HUDEP-2 (cell line): Measurements from ENCODE around the gene MEF2B.
A peak's percentile ranks its signal among the peaks of the same experiment; 100 is the strongest.
"Not testable (repeated sequence)": the region's sequence is repeated elsewhere in the genome, so short reads cannot be mapped to it uniquely, and the experiment has no call there.

Source experiments
- DNase-seq, 76 experiments: peaks; one replicate each; lab custom pipeline; 2025; ENCODE audit not compliant: unreplicated experiment in 76 of 76; lab: John Stamatoyannopoulos, UW

MEF2B gene

DNA sequence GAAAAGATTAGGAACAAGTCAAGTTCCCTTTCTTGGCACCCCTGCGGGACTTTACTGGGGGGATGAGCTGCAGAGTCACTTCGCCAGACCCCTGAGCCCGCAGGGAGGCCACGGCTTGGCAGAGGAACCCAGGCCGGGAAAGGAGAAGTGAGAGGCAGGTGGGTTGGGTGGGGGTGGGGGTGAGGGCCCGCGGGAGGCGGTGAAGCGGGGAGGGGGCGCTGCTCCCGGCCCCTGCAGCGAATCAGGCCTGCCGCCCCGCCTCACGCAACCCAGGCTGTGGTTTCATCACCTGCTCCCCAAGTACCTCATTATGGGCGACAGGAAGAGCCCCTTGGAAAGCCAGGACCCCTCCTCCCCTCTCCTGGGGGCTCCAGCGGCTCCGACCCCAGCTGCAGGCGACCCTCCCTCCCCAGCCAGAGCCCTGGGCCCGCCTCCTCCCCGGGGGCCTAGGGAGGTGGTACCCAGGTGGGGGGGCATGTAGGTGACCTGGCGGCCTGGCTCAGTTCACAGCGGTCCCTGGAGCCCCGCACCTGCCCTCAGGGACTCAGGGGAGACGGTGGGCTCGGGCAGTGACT is 9.5 kb downstream of the MEF2B start:
- no peak for DNase-seq

DNA sequence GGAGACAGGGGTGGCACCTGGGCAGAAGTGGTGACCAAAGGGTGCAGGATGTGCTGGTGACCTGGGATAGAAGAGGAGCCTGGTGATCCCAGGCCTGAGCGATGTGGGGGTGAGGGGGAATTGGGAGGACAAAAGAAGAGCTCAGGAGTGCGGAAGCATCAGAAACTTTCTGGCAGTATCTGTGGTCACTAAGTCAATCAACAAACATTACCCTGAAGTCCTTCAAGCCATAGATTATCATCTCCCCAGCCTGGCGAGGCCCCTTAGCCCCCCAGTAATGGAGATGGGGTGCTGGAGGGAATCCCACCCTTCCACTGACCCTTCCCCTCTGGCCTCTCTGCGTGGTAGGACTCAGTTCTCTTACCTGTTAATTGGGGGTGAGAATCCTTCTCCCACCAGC is 10.5 kb downstream of the MEF2B start:
- no peak for DNase-seq

DNA sequence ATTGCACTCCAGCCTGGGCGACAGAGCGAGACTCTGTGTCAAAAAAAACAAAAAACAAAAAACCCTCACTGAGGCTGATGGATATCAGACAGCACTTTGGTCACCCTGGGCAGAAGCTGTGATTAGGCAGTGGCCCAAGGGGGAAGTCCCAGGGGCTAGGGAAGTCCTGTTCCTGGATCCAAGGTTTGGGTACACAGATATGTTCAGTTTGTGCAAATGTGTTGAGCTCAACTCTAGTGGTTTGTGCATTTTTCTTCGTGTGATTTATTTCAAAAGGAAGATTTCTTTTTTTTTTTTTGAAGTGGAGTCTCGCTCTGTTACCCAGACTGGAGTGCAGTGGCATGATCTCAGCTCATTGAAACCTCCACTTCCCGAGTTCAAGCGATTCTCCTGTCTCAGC is 12.3 kb downstream of the MEF2B start:
- DNase-seq, result no peak

DNA sequence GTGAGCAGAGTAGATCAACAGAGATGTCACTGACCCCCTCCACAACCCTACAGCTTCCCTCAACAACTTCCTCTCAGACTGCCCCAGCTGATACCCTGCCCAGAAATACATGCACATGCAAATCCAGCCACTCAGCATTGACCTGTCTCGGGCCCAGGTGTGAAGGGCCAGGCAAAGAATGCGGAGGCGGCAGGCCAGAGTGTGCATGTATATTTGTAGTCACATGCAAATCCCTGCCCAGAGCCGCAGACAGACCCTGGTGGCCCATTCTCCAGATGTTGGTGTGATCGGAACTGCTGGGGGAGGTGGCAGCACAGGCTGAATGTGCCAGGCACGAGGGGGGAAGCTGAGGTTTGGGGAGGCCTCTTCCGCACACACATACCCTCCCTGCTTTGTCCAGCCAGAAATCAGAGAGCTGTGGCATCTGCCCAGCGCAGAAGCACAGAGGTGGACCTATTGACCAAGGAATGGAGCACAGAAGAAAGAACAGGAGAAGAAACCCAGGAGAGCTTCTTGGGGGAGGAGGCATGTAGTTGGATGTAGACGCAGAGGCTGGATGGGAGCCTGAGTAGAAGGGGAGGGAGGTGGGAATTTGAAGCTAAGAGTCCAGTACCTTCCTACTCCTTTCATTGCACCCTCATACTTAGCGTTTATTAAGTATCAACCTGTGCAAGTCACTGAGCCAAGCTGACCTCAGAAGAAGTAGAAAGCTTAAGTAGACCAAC is 14.4 kb downstream of the MEF2B start:
- no peak for DNase-seq

DNA sequence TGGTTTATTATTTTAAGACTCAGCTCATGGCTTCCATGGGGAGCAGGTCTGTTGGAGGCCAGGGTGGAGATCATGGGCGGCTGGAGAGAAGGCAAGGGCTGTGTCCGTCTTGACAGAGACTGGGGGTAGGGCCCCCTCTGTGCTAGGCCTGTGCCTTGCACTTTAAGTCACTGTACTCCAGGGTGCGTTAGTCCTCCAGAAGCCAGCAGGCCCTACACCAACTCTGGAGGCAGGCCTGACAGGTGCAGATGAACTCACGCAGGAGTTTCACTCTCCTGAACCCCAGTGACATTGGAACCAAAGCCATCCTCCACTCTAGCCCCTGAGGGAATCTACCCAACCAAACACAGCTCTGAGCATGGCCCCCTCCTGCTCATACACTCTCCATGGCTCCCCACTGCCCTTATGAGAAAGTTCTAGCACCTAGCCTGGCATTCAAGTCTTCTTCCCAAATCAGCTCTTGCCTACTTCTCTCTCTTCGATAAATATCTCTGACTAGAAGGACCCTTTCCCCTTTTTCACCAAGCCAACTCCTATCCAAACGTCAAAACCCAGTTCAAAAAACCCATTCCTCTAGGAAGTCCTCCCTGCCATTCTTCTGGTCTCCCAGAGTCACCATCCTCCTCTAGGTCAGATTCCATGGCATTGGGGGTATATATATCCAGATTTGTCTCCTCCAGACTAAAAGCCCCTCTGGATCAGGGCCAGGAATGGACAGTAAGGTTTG is 15.1 kb downstream of the MEF2B start:
- DNase-seq, result peak in 1 of 76 experiments; percentile 10

DNA sequence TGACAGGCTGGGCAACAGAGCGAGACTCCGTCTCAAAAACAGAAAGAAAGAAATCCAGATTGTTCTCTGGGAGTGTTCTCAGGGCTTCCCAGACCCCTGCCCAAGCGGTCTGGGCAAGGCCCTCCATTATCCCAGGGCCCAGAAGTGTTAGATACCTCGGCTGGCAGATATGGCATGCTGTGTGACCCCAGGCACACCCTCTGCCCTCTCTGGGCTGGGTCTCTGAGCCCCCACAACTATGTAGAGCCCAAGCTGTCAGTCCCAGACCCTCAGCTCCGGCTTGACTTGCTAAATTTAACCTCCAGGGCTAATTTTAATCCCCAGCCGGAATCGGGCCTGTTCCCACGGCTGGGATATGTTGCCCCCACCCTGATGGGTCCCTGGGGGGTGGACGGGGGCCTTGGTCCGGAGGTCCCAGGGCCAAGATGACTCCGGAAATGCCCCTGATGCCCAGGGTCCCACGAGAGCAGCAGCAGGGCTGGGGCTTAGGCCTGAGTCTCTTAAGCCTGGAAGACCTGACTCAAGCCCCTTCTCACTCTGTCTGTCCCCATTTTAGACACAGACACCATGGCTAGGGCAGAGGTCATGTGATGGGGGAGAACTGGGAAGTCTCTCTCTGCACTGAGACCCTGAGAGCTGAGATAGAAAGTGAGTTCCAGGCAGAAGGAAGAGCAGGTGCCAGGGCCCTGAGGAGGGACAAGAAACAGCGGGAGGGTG is 17.2 kb downstream of the MEF2B start:
- no peak for DNase-seq

DNA sequence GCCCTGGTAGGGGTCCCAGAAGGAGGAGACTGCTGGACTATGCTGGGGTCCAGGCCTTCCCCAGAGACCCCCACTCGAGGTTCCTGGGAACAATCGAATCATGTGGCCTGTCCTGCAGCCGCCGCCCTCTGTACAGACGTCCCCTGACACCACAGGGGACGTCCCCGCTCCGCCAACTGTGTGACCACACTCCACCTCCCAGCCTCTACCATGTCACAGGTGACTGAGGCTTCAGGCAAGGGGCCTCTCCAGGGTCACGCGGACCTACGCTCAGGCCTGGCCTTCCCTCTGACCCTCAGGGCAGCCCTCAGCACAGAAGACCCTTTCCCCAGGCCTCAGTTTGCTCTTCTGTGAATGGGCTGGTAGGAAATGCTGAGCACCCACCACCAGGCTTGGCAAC is 18.6 kb downstream of the MEF2B start:
- no peak for DNase-seq

DNA sequence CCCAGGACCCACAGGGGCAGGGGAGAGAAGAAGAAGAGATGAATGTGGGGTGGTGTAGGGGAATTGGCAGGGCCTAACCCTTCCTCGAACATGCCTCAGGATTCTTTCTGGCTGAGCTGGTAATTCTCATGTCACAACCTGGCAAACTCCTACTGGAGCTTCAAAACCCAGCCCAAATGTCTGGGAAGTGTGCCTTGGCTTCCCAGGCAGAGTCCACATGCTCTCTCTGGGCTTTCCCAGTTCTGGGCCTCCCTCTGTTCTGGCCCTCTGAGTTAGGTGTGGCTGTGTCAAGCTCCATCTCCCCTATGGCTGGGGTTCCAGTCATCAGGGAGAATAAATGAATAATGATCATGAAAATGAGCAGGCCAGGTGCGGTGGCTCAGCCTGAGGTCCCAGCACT is 20.6 kb downstream of the MEF2B start:
- no peak for DNase-seq

DNA sequence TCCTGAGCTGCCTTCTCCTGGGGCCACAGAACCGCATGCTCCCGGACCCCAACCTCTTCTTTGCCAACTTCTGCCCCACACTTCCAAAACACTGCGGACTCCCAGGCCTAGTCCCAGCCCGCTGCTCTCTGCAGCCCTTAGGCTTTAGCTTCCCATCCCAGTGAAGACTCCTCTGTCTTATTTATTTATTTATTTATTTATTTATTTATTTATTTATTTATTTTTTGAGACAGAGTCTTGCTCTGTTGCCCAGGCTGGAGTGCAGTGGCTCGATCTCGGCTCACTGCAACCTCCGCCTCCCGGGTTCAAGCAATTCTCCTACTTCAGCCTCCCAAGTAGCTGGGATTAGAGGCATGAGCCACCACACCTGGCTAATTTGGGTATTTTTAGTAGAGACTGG is 21.6 kb downstream of the MEF2B start:
- not testable (repeated sequence) for DNase-seq

DNA sequence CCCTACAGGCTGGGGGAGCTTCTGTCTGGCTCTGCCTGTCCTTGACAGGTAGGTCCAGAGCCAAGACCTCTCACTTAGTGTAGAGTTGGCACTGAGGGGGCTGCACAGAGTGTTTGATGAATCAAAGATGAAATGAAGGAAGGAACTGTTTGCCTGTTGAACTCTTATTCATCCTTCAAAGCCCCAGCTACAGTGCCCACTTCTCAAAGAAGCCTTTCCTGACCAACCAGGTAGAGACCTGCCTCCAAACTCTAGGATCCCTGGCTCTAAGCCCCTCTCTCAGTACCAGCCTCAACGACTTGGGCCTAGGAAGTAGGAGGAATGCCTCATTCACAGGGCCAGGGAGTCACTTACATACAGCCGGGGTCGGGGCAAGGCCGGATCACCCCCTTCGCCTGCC is 22.7 kb downstream of the MEF2B start:
- no peak for DNase-seq

DNA sequence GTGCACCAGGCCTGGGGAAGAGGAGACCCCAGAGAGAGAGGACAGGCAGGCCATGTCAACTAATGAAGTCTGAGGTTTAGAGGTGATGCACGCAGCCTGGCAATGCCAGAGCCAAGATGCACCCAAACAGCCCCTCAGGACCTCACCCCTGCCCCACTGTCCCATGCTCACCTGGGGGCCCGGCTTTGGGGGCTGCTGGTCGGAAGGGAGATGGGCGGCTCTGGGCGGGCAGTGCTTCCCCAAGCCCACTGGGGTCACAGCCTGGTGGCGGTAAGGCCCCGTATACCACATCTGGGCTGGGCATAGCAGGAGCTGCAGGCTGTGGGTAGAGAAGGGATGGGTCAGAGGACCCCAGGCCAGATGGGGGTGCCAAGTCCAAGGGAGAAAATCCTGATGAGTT is 23.2 kb downstream of the MEF2B start:
- DNase-seq, result no peak

DNA sequence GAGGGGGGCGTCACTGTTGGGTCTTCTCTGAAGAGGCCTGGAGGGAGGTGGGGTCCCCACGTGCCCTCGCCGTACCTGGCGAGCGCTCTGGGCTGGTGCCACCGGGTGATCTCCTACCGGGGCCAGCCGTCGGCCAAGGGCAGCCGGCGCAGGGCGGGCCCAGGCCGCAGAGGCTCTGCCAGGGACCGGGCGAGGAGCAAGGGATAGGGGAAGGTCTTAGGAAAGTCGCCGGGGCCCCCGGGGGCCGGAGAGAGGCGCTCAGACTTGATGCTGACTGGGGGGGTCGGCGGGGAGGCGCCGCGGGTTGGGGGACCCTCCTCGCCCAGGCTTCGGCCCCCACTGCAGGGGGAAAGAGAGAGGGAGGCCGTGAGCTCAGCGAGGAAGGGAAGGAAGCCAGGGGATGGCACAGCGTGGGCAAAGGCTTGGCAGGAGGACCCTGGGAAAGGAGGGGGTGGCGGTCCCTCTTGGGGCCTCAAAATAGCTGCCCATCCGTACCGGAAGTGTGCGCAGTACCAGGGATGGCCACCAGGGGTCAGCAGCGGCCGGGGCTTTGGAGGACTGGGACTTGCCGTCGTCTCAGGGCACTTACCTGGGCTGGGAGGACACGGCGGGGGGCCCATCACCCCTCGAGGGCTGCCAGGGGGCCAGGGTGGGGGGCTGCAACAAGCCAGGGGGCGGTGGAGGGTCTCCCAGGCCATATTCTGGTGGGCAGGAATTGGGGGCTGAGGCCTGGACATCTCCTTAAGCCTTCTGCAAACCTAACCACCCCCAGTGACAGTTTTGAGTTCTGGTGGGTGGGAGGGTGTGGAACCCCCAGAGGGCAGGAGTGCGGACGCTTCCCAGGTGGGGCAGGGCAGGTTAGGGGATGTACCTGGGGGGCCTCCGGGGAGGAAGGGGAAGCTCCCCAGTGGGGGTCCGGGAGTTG is 24.1 kb downstream of the MEF2B start:
- DNase-seq, result peak in 69 of 76 experiments; percentile 22 to 98 (median 73)

DNA sequence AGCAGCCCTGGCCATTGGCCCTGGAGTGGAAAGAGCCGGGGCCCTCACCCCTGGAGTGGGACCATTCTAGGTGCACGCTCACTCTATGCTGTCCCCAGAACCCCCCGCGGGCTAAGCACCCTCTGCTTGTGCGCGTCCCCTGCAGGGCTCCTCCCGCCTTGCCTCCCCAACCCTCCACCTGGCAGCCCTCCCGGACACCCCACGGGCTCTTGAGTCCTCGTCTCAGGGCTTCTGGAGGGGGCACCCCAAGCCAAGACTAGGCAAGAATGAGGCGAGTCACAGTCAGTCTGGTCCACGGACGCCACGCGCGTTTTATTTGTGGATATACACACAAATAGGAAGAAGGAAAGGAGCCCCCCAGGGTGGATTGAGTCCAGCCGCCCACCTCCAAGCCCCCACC is 24.8 kb downstream of the MEF2B start:
- DNase-seq, result no peak

DNA sequence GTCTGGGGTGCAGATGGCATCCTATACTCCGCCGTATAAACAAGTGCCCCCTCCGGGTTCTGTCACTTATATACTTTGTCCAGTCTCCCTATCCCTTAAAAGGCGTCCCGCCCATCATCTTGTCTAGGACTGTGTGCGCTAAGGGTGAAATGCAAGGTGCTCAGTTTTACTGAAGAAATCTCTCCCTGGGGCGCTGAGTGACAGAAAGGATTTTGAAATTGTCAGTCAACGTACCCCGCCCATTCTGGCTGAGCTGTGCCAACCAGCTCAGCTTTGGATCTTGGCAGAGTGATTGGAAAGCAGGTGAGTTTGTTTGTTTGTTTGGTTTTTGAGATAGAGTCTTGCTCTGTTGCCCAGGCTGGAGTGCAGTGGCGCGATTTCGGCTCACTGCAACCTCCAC is 27.7 kb downstream of the MEF2B start:
- no peak for DNase-seq

DNA sequence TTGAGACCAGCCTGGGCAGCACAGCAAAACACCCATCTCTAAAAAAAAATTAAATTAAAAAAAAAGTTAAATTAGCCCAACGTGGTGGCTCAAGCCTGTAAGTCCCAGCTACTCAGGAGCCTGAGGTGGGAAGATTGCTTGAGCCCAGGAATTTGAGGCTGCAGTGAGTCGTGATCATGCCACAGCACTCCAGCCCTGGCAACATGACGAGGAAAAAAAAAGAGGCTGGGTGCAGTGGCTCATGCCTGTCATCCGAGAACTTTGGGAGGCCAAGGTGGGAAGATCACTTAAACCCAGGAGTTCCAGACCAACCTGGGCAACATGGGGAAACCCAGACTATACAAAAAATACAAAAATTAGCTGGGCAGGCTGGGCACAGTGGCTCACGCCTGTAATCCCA is 29.6 kb downstream of the MEF2B start:
- no peak for DNase-seq

DNA sequence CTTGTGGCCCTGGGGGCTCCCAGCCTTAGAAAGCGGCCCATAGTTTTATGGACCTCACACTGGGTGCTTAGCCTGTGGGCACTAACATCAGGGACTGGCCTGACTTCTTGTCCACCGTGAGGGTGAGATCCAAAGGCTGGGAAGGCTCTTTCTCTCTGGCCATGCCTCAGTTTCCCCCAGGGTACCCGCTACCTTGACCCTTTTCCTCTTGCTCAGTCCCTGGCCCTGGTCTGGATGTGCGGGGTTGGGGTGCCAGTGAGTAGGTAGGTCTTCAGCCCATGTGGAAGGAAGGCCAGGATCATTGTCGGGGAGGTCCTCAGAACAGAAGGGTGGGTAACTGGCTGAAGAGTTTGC is 30.2 kb downstream of the MEF2B start:
- DNase-seq, result no peak

DNA sequence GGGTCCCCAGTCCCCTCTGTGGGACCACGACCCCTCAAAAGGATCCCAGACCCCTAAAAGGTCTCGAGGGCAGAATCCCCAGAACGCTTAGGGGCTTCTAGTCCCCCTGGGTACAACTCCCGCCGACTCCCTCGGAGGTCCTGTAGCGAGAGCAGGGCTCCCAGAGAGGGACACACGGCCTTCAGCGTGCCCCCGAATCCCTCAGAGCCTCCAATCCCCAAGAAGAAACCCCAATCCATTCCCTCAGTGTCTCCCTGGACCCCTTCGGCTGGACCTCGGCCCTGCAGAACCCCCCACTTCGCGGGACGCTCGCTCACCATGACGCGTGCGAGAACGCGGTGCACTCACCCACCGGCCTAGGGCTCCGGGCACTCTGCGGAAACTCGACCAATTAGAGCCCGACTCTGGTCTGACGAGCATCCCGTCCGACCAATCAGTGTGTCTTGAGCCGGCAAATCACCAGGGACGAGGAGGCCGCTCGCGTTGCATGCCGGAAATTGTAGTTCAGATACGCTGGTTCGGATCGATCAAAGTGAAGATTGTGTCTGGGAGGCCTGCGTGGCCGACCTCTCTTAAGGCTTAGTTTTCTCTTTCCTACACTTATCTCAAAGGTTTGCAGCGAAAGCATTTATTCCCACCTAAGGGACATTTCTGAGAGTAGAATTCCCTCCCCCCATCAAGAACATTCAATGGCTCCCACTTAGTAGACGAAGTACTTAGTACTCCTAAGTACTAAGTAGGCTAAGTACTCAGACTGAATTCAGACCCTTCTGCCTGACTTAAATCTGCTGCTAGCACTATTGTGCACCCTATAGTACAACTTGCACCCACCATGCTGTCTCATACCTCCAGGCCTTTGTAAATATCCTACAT is 31.7 kb downstream of the MEF2B start, which contains the start of gene TMEM161A:
TSS of gene TMEM161A (minus strand) at position 370 of the 873 bp plus-strand sequence. CDS start at position 320, 50 bp downstream.
- peak; percentile 88 to 100 (median 99) for DNase-seq

DNA sequence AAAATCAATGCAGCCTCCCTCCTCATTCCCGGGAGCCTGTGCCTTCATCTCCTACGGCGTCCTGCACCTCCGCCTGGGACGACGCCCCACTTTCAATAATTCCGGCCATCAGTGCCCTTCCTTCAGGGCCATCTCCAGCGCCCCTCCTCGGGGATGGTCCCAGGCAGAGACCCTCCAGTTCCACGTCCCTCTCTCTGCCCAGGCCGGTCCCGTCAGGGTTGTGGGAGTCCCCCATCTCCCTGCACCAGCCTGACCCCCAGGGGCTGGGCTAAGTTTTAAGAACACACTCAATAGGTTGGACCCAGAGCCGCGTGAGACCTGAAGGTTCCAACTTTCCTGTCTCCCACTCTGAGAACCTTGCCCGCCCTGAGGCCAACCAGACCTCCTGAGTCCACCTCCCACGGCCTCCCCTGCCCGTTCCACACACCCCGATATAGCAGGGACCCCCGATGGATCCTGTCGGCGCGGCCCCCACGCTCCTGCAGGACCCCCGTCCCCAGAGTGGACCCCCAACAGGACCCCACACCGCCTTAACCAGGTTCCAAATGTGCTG is 32.4 kb downstream of the MEF2B start:
- peak in 6 of 76 experiments; percentile 6 to 36 (median 23) for DNase-seq

DNA sequence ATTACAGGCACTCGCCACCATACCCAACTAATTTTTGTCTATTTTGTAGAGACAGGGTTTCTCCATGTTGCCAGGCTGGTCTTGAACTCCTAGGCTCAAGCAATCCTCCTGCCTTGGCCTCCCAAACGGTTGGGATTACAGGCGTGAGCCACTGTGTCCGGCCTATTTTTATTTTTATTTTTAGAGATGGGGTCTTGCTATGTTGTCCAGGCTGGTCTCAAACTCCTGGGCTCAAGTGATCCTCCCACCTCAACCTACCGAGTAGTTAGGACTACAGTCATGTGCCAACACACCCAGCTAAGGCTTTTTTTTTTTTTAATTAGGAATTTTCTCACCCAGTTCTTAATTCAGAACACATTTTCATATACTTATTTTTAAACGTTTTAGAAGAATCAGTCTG is 34.4 kb downstream of the MEF2B start:
- DNase-seq, result not testable (repeated sequence)
